ELR (cell line): Measurements from ENCODE around the gene SLC12A7.
"Not testable (repeated sequence)": the region's sequence is repeated elsewhere in the genome, so short reads cannot be mapped to it uniquely, and the experiment has no call there.

Experiments
- DNase-seq: peaks from one replicate; pipeline ENCODE4 v3.0.0-alpha.2; 2015; ENCODE audit warnings: low read depth

SLC12A7 gene

DNA sequence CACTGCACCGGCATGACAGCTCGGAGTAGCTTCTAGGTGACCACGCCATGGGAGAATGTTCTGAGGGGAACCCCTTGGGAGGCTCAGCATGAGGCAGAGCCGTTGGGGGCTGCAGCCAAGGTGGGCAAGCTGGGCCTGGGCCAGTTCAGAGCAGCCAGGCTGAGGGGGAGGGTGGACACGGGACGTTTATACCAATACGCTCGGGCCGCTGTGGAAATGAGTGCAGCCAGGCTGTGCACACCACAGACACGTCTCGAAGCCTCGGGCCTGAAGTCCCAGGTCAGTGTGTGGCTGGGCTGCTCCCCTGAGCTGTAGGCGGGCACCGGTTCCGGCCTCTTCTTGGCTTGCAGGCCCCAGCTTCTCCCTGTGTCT, 28.9 kb upstream of the SLC12A7 start:
- no peak for DNase-seq

DNA sequence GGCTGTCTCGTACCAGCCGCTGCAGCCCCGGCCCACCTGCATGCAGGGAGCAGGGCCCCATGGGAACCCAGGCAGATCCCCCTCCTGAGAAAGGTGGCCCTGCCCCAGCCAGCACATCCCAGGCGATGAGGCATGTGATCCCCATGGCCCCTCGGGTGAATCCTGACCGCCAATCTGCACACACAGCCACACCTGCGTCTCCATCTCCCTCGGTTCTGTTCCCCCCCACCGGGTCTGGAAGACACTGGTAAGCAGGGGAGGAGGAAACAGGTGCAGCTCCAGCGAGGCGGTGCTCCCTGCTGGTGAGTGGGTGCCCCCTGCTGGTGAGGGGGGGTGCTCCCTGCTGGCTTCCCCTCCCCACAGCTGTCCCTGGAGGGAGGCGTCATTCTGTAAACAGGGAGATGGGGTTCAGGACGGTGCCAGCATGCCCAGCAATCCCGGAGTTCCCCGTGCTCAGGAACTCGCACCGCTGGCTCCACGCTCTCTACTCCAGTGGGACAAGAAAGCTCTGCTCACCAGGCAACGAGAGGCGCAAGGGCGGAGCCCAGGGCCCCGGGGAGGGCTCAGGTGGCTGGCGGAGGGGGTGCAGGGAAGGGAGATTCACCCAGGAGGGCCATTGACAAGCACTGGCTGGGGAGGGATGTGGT, 28.4 kb upstream of the SLC12A7 start:
- peak; percentile 16 for DNase-seq

DNA sequence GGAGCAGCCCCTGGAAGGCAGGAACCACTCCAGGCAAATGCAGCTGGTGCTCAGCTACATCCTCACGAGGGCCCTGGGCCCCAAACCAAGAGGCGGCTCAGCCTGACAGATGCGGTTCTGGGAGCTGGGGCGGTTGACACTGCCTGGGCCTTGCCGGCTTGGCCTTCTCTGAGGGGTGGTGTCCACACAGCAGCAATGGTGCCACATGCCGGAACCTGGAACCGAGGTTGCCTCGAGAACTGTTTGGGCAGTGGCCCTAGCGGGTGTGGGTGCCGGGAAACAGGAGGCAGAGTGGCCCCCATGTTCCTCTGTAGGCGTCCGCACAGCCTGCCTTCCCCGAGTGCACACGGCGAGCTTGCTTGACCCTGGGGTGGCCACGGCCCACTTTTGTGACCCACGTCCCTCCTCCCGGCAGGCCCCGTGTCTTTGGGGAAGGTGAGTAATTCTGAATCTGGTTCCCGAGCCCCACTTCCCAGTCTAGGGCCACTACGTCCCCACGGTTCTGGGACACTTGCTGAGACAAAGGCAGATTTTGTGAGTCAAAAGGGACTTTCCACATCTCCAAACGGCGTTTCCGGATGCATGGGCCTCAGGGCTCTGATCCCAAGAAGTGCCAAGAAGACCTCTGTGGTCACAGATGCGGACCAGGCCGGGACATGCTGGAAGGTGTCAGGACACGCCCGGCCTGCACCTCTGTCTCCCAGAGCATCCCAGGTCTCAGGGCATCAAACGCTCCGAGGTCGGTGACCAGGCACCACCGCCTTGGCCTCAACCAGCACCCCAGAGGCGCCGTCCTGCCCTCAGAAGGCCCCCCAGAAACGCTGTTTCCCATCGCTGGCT, 27.7 kb upstream of the SLC12A7 start:
- DNase-seq = no peak

DNA sequence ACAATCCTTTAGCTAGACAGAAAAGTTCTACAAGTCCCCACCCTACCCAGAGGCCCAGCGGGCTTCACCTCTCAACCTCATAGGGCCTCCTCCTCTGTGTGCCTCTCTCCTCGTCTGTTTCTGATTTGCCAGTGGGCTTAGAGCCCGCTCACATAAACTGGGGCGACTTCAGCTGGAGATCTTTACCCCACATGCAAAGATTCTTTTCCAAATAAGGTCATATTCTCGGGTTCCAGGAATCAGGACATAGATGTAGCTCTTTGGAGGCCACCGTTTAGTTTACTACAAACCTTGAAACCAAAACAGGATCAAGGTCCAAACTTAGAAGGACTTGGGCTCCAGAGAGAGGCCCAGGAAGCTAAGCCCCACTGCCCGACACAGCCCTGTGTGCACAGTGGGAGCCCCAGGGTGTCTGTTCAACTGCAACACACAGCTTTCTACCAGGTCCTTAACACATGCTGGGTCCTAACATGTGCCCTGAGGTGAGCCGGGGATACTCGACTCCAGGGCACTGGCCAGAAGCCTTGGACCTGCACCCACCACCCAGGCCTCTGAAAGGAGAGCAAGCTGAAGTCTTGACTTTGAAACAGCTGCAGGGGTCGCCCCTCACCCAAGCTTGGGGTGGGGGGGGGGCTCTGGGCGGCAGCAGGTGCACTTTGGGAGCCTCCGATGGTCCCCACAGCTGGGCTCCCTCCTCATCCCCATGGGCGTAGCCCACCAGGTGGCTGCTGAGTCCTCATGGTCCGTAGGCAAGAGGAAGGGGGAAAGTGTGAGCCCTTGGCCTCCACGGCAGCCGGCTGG, 26.8 kb upstream of the SLC12A7 start:
- no peak for DNase-seq

DNA sequence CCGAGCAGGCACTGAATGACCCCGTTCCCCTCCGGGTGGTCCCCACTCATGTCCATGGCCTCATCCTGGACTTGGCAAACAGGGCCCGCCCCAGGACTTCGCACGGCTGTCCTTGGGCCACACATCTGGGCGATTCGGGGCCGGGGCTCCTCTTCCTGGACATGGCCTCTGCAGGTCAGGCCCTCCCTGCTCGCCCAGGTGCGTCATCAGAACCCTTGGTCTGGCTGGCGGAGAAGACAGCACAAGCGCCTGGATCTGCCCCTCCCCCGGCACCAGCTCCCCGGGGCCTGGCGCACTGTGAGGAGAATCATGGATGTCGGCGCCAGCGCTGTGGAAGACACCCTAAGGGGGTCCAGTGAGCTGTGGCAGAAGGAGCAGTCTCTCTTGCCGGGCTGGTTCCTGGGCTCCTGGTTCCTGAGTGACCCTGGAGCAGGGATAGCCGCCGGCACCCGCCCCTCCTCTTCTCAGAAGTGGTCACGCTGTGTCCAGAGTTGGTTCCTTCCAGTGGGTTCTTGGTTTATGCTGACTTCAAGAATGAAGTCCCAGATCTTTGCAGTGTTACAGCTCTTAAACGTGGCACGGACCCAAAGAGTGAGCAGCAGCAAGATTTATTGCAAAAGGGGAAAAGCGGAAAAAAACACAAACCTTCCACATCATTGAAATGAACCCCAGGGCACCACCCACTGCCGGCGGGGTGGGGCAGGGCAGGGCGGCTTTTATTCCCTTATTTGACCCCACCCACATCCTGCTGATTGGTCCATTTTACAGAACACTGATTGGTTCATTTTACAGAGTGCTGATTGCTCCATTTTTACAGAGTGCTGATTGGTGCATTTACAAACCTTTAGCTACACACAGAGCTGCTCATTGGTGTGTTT, 25.9 kb upstream of the SLC12A7 start:
- DNase-seq = no peak

DNA sequence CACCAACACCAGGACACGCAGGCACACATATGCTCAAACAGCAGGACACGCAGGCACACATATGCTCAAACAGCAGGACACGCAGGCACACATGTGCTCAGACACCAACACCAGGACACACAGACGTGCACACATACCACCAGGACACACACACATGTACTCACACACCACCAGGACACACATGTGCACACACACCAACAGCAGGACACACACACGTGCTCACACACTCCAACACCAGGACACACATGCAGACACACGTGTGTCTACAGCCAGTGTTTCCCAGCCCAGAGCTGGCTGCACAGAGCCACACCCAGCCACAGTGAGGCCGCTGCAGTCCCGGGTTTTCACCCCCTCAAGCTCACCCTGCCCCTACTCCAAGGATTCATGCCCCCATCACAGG, 25.0 kb upstream of the SLC12A7 start:
- DNase-seq = no peak

DNA sequence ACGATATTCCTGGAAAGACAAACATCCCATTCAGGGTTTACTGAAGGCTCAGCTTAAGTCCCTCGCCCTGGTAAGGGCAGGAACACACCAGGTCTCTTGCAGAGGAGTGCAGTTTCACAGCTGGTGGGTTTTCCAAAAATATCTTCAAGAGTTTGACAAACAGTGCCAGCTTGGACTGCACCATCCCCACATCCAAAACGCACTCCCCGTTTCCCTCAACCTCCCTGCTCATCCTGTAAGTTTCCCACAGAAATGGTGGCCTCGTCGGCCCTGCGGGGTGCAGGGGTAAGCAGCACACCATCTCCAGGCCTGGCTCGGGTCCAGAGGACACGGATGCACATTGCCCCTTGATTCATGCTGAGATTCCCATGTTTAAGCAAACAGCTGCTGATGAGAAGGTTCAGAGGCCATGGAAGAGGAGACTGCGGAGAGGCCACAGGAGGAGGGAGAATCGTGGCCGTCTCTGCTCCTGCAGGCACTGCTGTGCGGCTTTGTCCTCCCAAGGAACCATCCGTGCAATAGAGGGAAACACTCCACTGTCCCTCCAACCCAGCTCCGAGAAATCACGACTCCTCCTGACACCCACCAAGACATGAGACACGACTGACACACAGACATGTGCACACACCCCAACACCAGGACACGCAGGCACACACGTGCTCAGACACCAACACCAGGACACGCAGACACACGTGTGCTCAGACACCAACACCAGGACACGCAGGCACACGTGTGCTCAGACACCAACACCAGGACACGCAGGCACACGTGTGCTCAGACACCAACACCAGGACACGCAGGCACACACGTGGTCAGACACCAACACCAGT, 24.0 kb upstream of the SLC12A7 start:
- DNase-seq = no peak

DNA sequence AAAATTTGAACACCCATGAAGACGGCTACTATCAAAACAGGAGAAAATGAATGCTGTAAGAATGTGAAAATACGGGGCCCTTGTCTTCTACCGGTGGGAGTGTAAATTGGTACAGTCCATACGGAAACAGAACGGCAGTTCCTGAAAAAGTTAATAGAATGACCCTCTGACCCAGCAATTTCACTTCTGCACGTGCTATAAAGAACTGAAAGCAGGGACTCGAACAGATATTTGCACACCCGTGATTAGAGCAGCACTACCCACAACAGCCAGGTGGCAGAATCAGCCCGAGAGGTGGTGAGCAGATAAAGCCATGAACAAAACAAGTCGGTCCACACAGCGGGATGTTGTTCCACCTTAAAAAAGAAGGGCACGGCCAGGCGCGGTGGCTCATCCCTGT, 22.6 kb upstream of the SLC12A7 start:
- DNase-seq = no peak

DNA sequence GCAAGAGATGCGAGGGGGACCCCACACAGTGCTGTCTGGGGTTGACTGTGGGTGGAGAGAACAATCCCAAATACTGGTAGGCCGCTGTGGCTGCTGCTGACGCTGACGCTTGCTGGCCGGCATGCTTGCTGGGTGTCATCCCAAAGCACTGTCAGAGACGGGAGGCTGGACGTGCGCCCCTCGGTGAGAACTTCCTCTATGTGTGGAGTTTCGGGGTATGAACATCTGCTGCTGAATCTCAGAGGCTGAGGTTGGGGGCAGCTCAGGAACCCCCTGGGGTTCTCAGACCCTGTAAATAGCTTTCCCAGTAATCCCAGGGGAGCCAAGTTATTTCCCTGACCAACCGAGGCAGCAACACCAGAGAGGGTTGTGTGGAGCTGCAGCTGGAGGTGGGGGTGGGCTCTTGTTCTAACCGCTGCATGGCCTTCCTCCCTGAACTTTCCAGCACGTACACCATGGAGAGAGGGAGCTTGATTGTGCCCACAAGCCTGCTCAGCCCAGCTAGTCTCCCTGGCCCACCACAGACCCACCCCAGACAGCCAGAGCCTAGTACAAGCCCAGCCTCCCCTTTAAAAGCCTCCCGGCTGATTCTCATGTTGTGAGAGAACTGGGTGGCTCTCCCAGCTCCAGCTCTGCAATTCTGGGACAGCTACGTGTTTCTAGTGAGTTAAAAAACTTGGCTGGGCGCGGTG, 21.8 kb upstream of the SLC12A7 start:
- no peak for DNase-seq

DNA sequence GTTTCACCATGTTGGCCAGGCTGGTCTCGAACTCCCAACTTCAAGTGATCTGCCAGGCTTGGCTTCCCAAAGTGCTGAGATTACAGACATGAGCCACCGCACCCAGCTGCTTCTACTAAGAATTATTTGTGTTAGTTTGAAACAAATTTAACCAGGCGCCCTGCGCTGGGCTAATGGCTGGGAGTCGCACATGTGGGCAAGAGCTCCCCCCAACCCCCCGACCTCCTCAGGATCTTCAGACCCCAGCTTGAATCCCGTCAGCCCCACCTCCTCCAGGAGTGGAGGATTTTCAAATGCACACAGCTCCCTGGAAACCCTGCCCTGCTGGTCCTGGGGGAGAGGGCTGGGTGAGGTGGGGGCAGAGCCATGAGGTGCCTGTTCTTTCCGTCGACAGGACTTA, 21.2 kb upstream of the SLC12A7 start:
- DNase-seq = no peak

DNA sequence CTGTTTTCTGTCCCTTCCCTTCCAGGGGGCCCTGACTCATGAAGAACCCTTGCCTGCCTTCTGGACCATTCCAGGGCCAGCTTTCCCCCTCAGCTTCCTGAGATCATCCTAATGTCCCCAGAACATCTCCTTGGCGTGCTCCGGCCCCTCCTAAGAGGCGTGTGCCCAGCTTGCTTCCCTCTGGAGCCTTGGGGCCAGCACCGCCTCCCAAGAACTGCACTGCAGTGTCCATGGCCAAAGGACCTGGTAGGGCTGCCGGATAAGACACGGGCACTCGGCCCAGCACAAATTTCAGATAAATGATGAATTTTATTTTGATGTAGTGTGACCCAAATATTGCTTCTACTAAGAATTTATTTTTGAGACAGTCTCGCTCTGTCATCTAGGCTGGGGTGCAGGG, 20.7 kb upstream of the SLC12A7 start:
- no peak for DNase-seq

DNA sequence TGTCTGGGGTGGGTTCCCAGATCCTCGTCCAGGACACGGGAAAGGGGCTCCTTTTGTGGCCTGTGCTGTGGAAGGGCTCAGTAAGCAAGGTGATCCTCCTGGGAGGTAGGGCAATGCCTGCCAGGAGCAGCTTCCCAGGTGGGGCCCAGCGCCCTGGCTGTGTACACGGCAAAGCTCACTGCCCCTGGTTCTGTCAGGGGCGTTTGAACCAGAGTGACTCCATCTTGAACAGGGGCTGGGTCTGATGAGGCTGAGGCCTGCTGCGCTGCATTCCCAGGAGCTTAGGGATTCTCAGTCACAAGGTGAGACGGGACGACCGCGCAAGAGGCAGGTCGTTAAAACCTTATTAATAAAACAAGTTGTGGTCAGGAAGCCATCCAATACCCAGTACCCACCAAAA, 19.9 kb upstream of the SLC12A7 start:
- no peak for DNase-seq

DNA sequence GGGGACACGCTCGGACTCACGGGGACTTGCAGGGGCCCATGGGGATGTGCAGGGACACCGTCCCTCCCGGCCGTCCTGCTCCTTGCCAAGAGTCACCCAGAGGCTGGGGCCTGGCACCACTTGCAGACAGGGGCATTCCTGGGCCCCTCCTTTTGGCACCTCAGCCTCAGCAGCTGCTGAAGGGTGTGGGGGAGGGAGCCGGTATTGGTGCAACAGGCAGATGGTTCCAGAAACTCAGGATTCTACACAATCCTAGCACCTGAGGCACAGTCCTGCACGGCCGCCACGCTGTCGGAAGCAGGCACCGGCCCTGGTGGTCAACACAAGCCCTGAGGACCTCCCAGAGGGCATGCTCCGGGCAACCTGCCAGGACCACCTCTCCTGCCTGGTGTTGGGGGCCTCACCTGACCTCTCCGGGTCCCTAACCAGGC, 19.3 kb upstream of the SLC12A7 start:
- DNase-seq = no peak

DNA sequence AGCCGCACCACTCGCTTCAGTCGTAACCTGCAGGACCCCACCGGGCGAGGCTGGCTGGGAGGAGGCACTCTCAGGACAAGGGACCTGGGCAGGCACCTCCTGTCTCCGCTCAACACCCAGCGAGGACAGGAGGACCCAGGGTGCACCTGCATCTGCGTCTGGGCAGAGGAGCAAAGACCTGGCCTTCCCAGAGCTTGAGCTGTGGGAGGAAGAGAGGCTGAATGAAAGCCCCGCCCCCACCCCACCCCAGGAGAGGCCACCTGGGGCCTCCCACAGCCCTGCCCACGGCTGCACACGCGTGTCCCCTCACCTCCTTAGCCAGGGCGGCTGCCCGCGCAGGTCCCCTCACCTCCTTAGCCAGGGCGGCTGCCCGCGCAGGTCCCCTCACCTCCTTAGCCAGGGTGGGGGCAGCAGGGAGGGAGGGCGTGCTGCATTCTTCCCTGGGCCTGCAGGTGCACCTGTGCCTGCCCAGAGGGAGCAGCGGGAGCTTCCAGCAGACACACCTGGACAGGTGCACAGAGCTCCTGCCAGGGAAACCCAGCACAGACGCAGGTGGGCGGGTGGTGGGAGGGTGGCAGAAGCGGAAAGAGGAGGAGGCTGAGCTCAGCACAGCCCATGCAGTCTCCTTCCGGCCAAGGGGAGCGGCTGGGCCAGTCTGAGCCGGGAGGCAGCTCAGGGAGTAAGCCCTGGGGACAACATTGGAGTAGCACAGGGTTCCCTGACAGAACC, 18.5 kb upstream of the SLC12A7 start:
- no peak for DNase-seq

DNA sequence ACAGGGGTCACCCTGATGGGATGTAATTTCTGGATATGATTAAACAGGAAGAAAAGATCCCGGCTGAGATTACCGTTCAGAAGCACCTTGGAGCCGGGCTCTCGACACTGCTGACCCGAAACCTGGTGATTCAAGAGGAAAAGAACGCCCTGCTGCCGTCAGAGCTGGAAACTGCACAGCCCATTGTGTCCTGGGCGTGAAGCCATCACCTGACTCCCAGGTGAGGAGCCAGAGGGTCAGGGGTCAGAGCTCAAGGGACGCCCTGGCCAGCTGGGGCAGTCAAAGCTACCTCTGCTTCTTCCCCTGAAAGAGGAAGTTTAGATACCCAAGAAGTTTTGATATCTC, 17.8 kb upstream of the SLC12A7 start:
- DNase-seq = no peak

DNA sequence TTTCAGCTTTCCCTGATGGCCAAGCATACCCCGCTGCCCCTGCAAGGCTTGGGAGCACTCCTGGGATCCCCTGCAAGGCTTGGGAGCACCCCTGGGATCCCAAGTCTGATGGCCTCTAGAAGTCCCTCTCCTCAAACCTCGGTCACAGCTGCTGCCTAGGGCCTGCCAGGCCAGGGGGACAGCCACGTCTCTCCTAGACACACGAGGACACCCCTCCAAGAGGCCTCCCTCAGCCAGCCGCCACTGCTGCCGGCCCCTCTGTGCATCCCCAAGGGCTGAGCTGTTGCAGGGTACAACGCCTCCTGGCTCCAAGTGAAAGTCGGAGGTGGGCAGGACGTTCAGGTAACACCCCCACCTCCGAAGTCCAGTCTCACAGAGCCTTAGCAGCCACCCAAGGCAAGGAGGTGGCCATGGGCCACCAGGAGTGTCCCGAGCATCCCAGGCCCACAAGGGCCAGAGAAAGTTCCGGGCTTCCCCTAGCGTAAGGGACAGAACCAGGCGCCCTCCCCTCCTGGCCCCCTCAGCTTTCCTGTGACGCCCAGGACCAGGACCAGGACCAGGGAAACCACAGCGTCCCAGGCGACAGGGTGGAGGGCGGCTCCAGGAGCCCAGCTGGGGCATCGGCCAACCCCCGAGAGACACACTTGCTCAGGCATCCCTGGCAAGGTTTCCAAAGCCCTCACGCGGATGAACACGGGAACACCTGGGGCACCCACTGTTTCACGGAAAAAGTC, 17.3 kb upstream of the SLC12A7 start:
- DNase-seq = no peak

DNA sequence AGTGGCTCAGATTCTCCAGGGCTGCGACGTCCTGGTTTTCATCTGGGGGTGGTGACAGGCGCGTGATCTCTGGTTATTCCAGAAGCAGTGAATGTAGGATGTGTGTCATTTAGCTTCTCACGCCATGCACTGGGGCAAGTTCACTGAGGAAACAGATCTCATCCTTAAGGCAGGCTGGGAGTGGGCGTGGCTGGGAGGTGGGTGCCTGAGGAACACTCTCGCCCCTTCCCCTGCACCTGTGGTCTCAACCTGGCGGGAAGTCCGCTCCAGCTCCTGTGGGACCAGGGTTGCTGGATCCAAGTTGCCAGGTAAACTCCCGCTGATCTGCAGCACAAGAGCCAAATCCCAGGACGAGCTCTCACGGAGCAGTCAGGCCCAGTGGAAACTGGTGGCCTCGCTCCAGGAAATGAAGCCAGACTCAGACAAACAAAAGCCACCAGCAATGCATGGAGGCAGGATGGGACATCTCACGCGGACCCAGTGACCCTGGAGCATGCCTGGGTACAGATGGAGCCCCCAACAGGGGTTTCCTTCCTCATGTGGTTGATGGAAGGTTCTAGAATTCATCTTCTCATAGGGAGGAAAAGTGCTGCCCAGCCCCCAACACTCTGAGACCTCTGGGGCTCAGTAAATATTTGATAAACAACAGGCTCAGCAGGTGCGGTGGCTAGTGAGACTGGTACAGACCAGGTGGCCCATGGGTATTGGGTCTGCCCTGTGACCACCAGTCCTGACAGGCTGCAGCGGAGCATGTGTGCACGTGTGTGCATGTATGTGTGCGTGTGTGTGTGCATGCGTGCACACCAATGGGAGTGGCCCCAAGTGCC, 16.3 kb upstream of the SLC12A7 start:
- no peak for DNase-seq

DNA sequence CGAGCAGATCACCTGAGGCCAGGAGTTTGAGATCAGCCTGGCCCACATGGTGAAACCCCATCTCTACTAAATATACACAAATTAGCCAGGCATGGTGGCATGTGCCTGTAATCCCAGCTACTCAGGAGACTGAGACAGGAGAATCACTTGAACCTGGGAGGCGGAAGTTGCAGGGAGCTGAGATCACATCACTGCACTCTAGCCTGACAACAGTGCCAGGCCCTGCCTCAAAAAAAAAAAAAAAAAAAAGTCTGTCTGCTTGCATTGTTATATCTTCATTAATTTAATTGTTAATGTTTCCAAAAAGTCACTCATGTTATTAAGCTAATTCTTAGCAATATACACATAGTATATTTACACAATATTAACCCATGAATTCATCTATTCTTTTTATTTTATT, 13.8 kb upstream of the SLC12A7 start:
- DNase-seq = not testable (repeated sequence)
